Stomach (tissue), 9 donors: ENCODE data around the gene HAAO. TPM values are rescaled to one million over a fixed set of nuclear protein-coding genes. Genes with fewer than 3 reads are reported as not detected.
A peak's percentile ranks its signal among the peaks of the same experiment; 100 is the strongest.

Experiments used
- DNase-seq, 2 donors: peaks; one replicate each; pipeline versions ENCODE4 v3.0.0 to v3.0.0-alpha.2; 2013 to 2019
- H3K27ac ChIP-seq, 5 donors: fragments of 200-600 bp in 4 of 5; sonication (generic) in 4 of 5; one replicate each; pipeline ENCODE4 v1.5.1; 2013 to 2019; ENCODE audit warnings: mild to moderate bottlenecking in 1 of 5, moderate library complexity in 1 of 5
- H3K27me3 ChIP-seq, 3 donors: fragments of 200-600 bp; sonication (generic); one replicate each; pipeline ENCODE4 v1.5.1; 2017 to 2019; ENCODE audit warnings: mixed run types in 1 of 3
- H3K36me3 ChIP-seq, 4 donors: fragments of 200-600 bp; sonication (generic); 1 replicate in 3 of 4; 2 replicates in 1 of 4; pipeline ENCODE4 v1.5.1; 2016 to 2019
- H3K4me1 ChIP-seq, 4 donors: fragments of 200-600 bp; sonication (generic); one replicate each; pipeline ENCODE4 v1.5.1; 2016 to 2019
- H3K4me3 ChIP-seq, 4 donors: fragments of 200-600 bp; sonication (generic) in 3 of 4; one replicate each; pipeline ENCODE4 v1.5.1; 2016 to 2019; ENCODE audit warnings: mild to moderate bottlenecking in 1 of 4
- H3K9me3 ChIP-seq, 4 donors: fragments of 200-600 bp; sonication (generic); one replicate each; pipeline ENCODE4 v1.5.1; 2016 to 2019
- EP300 ChIP-seq: sonication (generic); formaldehyde crosslinking; IDR thresholded peaks from one replicate; pipeline ENCODE4 v1.6.1; 2017; ENCODE audit warnings: antibody characterized with exemption
- POLR2A ChIP-seq, 4 donors: fragments of 450-650 bp; IDR thresholded peaks; one replicate each; pipeline ENCODE4 v1.6.1; 2016; ENCODE audit warnings: antibody characterized with exemption in 4 of 4, control low read depth in 2 of 4, mild to moderate bottlenecking in 1 of 4, moderate library complexity in 1 of 4
- POLR2AphosphoS5 ChIP-seq, 3 donors: sonication (generic); formaldehyde crosslinking; IDR thresholded peaks; one replicate each; pipeline ENCODE4 v1.6.1; 2016; ENCODE audit warnings: antibody characterized with exemption in 3 of 3
- WGBS, 5 donors: extraction: QIAGEN DNeasy Blood & Tissue Kit in 3 of 5; methylation state at CpG; one replicate each; pipeline versions ENCODE4 v1.1.5 to v1.1.7; 2013 to 2018; 5-methylcytosine and 5-hydroxymethylcytosine counted together
- intact Hi-C: fragments of 100-400 bp; cut with DNase I; formaldehyde crosslinking; loops from one replicate; pipeline ENCODE4 v1.15.1; 2023; ENCODE audit warnings: low total_unique reads
- polyA plus RNA-seq, 3 donors: library from polyadenylated mRNA; stranded (reverse); fragments of 200-250 nt; gene quantifications; one replicate each; pipeline ENCODE4 v1.2.3, GENCODE V29; 2013
- total RNA-seq, 5 donors: library from RNA; depleted of rRNA; stranded (reverse); fragments of >200 nt; gene quantifications; one replicate each; pipeline versions ENCODE4 v1.1.0 to v1.2.3, GENCODE V29; 2014 to 2016
- TF ChIP-seq, protein P1 (sequence below), 7 experiments: fragments of 450-650 bp in 4 of 7; fragments of 200-600 bp in 3 of 7; sonication (generic) in 3 of 7; IDR thresholded peaks; one replicate each; pipeline ENCODE4 v1.5.1; 2016 to 2019; ENCODE audit warnings: antibody characterized with exemption in 7 of 7, control low read depth in 2 of 7, mild to moderate bottlenecking in 1 of 7
- donor health status: healthy with polysubstance abuse.
- donor health status: Bipolar disorder and iron deficiency.
- donor health status: healthy.

HAAO gene
- total and polyA plus RNA-seq, 8 donors, result 0.89 to 23.5 (median 12.7) TPM; not detected in 2

DNA sequence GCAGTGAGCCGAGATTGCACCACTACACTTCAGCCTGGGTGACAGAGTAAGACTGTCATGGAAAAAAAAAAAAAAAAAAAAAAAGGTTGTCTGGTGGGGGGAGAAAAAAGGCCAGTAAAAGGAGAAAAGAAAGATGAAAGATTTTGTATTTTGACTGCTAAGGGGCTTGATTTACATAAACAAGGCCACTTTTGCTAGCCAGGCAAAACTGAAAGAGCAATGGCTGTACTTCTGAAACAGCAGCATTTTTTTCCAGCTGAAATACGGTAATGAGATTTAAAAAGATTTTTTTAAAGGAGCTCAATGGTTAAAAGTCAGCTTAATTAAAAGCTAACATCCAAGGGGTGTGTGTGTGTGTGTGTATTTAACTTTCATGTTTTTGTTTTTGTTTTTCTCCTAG, 17.2 kb downstream of the HAAO start:
- H3K36me3 ChIP-seq, result peaks cover 0 to 2% (median 0%) of the 10 kb centered on the region in 4 donors
- 62 to 81% (median 65%) methylated on average over 2 of the region's 2 CpGs for WGBS, 5 donors
- no peak for DNase-seq
- no peak overlapping the region for H3K27ac ChIP-seq
- H3K9me3 ChIP-seq, result no peaks in the 10 kb centered on the region
- intact Hi-C loops, result no loop called here
- TF ChIP-seq, protein P1, sequence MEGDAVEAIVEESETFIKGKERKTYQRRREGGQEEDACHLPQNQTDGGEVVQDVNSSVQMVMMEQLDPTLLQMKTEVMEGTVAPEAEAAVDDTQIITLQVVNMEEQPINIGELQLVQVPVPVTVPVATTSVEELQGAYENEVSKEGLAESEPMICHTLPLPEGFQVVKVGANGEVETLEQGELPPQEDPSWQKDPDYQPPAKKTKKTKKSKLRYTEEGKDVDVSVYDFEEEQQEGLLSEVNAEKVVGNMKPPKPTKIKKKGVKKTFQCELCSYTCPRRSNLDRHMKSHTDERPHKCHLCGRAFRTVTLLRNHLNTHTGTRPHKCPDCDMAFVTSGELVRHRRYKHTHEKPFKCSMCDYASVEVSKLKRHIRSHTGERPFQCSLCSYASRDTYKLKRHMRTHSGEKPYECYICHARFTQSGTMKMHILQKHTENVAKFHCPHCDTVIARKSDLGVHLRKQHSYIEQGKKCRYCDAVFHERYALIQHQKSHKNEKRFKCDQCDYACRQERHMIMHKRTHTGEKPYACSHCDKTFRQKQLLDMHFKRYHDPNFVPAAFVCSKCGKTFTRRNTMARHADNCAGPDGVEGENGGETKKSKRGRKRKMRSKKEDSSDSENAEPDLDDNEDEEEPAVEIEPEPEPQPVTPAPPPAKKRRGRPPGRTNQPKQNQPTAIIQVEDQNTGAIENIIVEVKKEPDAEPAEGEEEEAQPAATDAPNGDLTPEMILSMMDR (IDR thresholded peaks at IDR 0.05), result no peak
- TF ChIP-seq POLR2AphosphoS5 (IDR thresholded peaks at IDR 0.05) (no peak), POLR2A (IDR thresholded peaks at IDR 0.05) (no peak), EP300 (no peak)
- H3K4me3 ChIP-seq, result no peak overlapping the region
- H3K4me1 ChIP-seq, result peaks cover 0 to 10% (median 3%) of the 10 kb centered on the region in 4 donors
- H3K27me3 ChIP-seq, result no peaks in the 10 kb centered on the region

DNA sequence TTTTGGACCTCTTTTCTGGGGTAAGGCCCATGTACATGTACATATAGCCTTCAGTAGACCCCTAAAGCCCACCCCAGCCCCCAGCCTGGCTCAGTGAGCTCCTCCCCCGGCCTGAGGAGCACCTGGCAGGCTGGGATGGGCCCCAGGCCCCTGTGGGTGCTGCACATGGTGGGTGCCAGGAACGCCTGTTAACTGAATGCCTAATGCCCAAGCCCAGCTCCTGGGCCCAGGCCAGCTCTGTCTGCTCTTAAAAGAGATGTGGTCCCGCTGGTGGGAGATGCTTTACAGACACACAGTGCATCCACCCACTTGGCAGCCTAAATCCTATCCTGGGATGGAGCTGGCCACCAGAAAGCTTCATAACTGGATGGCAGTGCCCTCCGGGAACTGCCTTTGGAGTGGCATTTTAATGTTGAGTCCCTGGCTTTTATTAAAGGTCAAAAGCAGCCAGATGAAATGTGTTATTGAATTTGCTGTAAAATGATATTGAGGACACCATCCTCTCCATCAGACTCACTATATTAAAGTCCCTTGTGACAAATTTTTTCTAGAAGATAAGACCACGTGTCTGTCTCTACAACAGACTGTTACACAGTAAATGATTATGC, 20.7 kb downstream of the HAAO start:
- Histone ChIP-seq H3K9me3 (no peaks in the 10 kb centered on the region), H3K36me3 (peaks cover 0 to 7% (median 2%) of the 10 kb centered on the region in 4 donors), H3K27ac (no peak overlapping the region), H3K4me3 (no peak overlapping the region), H3K27me3 (no peaks in the 10 kb centered on the region), H3K4me1 (peaks cover 0 to 10% (median 3%) of the 10 kb centered on the region in 4 donors)
- peak; percentile 11 to 20 for DNase-seq
- TF ChIP-seq POLR2AphosphoS5 (IDR thresholded peaks at IDR 0.05) (no peak), POLR2A (IDR thresholded peaks at IDR 0.05) (no peak), EP300 (no peak)
- TF ChIP-seq, protein P1 (IDR thresholded peaks at IDR 0.05), result no peak
- 76 to 93% (median 87%) methylated on average over 4 to 5 of the region's 5 CpGs for WGBS, 5 donors
- intact Hi-C loops, result no loop called here

DNA sequence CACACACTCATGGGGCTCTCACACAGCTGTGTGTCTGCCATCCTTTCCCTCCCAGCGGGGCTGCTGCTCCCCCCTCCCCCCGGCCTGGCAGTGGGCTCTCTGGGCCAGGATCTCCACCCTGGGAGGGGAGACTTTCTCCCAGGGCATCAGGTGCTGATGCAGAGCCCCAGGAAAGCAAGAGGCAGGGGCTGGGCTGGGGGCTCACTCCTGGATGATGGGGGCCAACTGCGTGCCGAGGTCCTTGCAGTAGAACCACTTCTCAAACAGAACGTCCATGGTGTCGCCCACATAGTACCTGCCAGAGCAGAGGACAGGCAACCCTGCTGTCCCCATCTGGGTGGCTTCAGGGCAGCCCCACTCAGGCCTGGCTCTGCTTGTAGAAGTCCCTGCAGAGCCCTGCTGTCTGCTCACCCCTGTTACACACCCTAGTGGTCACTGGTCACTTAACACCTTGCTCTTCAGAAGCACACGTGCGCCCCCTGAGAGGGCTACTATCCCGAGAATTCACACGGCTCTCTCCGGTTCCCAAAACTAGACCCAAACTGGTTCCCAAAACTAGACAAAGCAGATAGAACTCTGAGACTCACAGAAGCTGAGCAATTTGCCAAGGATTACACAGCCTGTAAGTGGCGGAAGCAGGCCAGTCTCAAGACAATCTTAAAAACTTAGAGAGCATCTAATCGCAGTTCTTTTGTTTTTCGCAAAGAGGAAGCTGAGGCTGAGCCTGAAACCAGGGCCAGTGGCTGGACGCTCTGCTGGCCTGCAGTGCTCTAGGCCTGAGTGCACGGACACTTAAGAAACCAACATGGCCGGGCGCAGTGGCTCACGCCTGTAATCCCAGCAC, 21.9 kb downstream of the HAAO start:
- WGBS, 5 donors, result 76 to 83% (median 78%) methylated on average over 18 to 19 of the region's 19 CpGs
- no peaks in the 10 kb centered on the region for H3K27me3 ChIP-seq
- no peak overlapping the region for H3K4me3 ChIP-seq
- DNase-seq, result peak; percentile 25 to 61
- peaks cover 0 to 6% (median 3%) of the 10 kb centered on the region in 4 donors for H3K4me1 ChIP-seq
- no peak for TF ChIP-seq POLR2A (IDR thresholded peaks at IDR 0.05)
- no peak for TF ChIP-seq EP300
- TF ChIP-seq, protein P1 (IDR thresholded peaks at IDR 0.05), result peak in 3 of 7 experiments; percentile 7 to 34 (median 26)
- TF ChIP-seq POLR2AphosphoS5 (IDR thresholded peaks at IDR 0.05), result no peak
- no peaks in the 10 kb centered on the region for H3K9me3 ChIP-seq
- H3K27ac ChIP-seq, result no peak overlapping the region
- intact Hi-C loops, result no loop called here
- peaks cover 0 to 7% (median 2%) of the 10 kb centered on the region in 4 donors for H3K36me3 ChIP-seq

DNA sequence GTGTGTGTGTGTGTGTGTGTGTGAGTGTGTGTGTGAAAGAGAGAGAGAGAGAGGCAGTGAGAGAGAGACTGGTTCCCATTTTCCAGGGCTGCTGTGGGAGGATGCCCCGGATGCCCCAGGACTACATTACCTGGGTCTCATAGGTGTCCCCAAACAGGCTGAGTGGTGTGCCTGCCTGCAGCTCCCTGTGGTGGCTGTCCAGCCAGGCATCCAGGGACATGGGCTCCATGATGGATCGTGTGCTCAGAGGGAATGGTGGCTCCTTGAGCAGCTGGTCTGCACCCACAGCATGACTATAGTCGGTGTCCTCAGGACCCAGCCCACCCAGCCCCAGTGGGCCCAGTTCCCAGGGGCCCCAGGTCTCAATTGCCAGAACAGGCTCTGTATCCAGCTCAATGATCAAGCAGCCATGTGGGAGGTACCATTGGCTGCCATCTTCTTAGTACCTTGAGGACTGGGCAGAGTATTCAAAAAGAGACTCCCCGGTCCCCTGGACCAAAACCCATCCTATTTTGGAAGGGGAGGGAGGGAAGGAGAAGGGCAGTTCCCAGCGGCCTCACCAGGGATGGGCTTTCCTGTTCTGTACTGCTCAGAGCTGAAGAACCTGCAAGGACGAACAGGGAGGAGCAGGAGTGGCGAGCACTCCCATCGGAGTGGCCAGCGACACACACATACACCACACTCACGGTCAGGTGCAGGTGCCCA, 22.6 kb downstream of the HAAO start:
- DNase-seq, result peak; percentile 2 to 5
- Histone ChIP-seq H3K4me3 (no peak overlapping the region), H3K36me3 (peaks cover 0 to 7% (median 2%) of the 10 kb centered on the region in 4 donors), H3K4me1 (peaks cover 0 to 6% (median 0%) of the 10 kb centered on the region in 4 donors), H3K27me3 (no peaks in the 10 kb centered on the region), H3K27ac (no peak overlapping the region), H3K9me3 (no peaks in the 10 kb centered on the region)
- intact Hi-C loops, result no loop called here
- WGBS, 5 donors, result 93 to 96% (median 95%) methylated on average over 6 to 10 of the region's 10 CpGs
- TF ChIP-seq, protein P1 (IDR thresholded peaks at IDR 0.05), result no peak
- TF ChIP-seq POLR2A (IDR thresholded peaks at IDR 0.05) (no peak), POLR2AphosphoS5 (IDR thresholded peaks at IDR 0.05) (no peak), EP300 (no peak)
